ENCODE measurements around the gene CABYR. TPM values are rescaled to one million over a fixed set of nuclear protein-coding genes. Genes with fewer than 3 reads are reported as not detected.

CABYR gene

GRCh38 chr18:24201699-24202687, 63.1 kb downstream of the CABYR start:
- Histone ChIP-seq H3K23ac (ENCODE audit: low read length) (no peak overlapping the region), H3K4me1 (ENCODE audit: control insufficient read depth, low read depth, low read length) (no peaks in the 10 kb centered on the region), H3K79me1 (ENCODE audit: low read length) (no peaks in the 10 kb centered on the region), H3K4me3 (ENCODE audit: low read length) (no peak overlapping the region), H3K4ac (ENCODE audit: low read depth, low read length) (no peak overlapping the region), H3K18ac (ENCODE audit: low read length) (no peak overlapping the region), H3K4me2 (ENCODE audit: low read length) (no peak overlapping the region), H3K79me2 (ENCODE audit: control insufficient read depth, insufficient read depth, low read length) (no peaks in the 10 kb centered on the region), H2AK5ac (ENCODE audit: low read length) (no peak overlapping the region), H3K36me3 (ENCODE audit: control insufficient read depth, insufficient read depth, low read length) (no peaks in the 10 kb centered on the region), H3K27ac (ENCODE audit: low read depth, low read length) (no peak overlapping the region), H2BK120ac (ENCODE audit: low read depth, low read length) (no peak overlapping the region), H3K9ac (ENCODE audit: low read length) (no peak overlapping the region), H3K27me3 (ENCODE audit: insufficient read depth, low read length, poor library complexity) (no peaks in the 10 kb centered on the region), H4K8ac (ENCODE audit: low read depth, low read length) (peak overlapping the region; percentile 28), H2BK5ac (ENCODE audit: low read length) (no peak overlapping the region), H3K56ac (ENCODE audit: low read length) (no peak overlapping the region), H2BK15ac (replicated peaks; ENCODE audit: low read depth) (no peak overlapping the region), H4K5ac (ENCODE audit: low read length) (no peak overlapping the region)
- no peak for DNase-seq
- WGBS (ENCODE audit: extremely low coverage, insufficient coverage, low lambda C conversion rate): no CpG with 5 or more reads among the region's 8 CpGs

GRCh38 chr18:24204904-24205303, 66.0 kb downstream of the CABYR start:
- no peak overlapping the region for H3K4me3 ChIP-seq (ENCODE audit: low read length)
- H3K27ac ChIP-seq (ENCODE audit: low read depth, low read length): no peak overlapping the region
- no peak overlapping the region for H3K23ac ChIP-seq (ENCODE audit: low read length)
- no peak overlapping the region for H2BK120ac ChIP-seq (ENCODE audit: low read depth, low read length)
- no peak overlapping the region for H3K4ac ChIP-seq (ENCODE audit: low read depth, low read length)
- no peaks in the 10 kb centered on the region for H3K27me3 ChIP-seq (ENCODE audit: insufficient read depth, low read length, poor library complexity)
- no peak overlapping the region for H4K8ac ChIP-seq (ENCODE audit: low read depth, low read length)
- no peak for DNase-seq
- no peak overlapping the region for H3K4me2 ChIP-seq (ENCODE audit: low read length)
- H2BK5ac ChIP-seq (ENCODE audit: low read length): no peak overlapping the region
- no peak overlapping the region for H2BK15ac ChIP-seq (replicated peaks; ENCODE audit: low read depth)
- no peaks in the 10 kb centered on the region for H3K79me1 ChIP-seq (ENCODE audit: low read length)
- H3K79me2 ChIP-seq (ENCODE audit: control insufficient read depth, insufficient read depth, low read length): no peaks in the 10 kb centered on the region
- H3K4me1 ChIP-seq (ENCODE audit: control insufficient read depth, low read depth, low read length): no peaks in the 10 kb centered on the region
- no peak overlapping the region for H3K56ac ChIP-seq (ENCODE audit: low read length)
- no peak overlapping the region for H3K18ac ChIP-seq (ENCODE audit: low read length)
- no CpG with 5 or more reads among the region's 3 CpGs for WGBS (ENCODE audit: extremely low coverage, insufficient coverage, low lambda C conversion rate)
- no peak overlapping the region for H4K5ac ChIP-seq (ENCODE audit: low read length)
- H2AK5ac ChIP-seq (ENCODE audit: low read length): no peak overlapping the region
- H3K36me3 ChIP-seq (ENCODE audit: control insufficient read depth, insufficient read depth, low read length): no peaks in the 10 kb centered on the region
- H3K9ac ChIP-seq (ENCODE audit: low read length): no peak overlapping the region

GRCh38 chr18:24208270-24209035, 69.6 kb downstream of the CABYR start:
- no peak overlapping the region for H4K5ac ChIP-seq (ENCODE audit: low read length)
- H2BK120ac ChIP-seq (ENCODE audit: low read depth, low read length): no peak overlapping the region
- H3K27ac ChIP-seq (ENCODE audit: low read depth, low read length): no peak overlapping the region
- no peak overlapping the region for H3K4me3 ChIP-seq (ENCODE audit: low read length)
- H3K27me3 ChIP-seq (ENCODE audit: insufficient read depth, low read length, poor library complexity): no peaks in the 10 kb centered on the region
- no peak overlapping the region for H3K9ac ChIP-seq (ENCODE audit: low read length)
- H3K4me1 ChIP-seq (ENCODE audit: control insufficient read depth, low read depth, low read length): no peaks in the 10 kb centered on the region
- H4K8ac ChIP-seq (ENCODE audit: low read depth, low read length): no peak overlapping the region
- no peaks in the 10 kb centered on the region for H3K79me2 ChIP-seq (ENCODE audit: control insufficient read depth, insufficient read depth, low read length)
- no peak overlapping the region for H3K56ac ChIP-seq (ENCODE audit: low read length)
- no peaks in the 10 kb centered on the region for H3K79me1 ChIP-seq (ENCODE audit: low read length)
- H2AK5ac ChIP-seq (ENCODE audit: low read length): no peak overlapping the region
- H3K36me3 ChIP-seq (ENCODE audit: control insufficient read depth, insufficient read depth, low read length): no peaks in the 10 kb centered on the region
- no CpG with 5 or more reads among the region's 2 CpGs for WGBS (ENCODE audit: extremely low coverage, insufficient coverage, low lambda C conversion rate)
- no peak overlapping the region for H2BK15ac ChIP-seq (replicated peaks; ENCODE audit: low read depth)
- no peak overlapping the region for H3K4me2 ChIP-seq (ENCODE audit: low read length)
- H3K18ac ChIP-seq (ENCODE audit: low read length): no peak overlapping the region
- no peak overlapping the region for H3K23ac ChIP-seq (ENCODE audit: low read length)
- H3K4ac ChIP-seq (ENCODE audit: low read depth, low read length): no peak overlapping the region
- no peak overlapping the region for H2BK5ac ChIP-seq (ENCODE audit: low read length)
- DNase-seq: peak; percentile 37

- H3K4ac ChIP-seq (ENCODE audit: low read depth, low read length): no peak overlapping the region
- no peak overlapping the region for H4K8ac ChIP-seq (ENCODE audit: low read depth, low read length)
- no peak overlapping the region for H2BK5ac ChIP-seq (ENCODE audit: low read length)
- H3K27me3 ChIP-seq (ENCODE audit: insufficient read depth, low read length, poor library complexity): no peaks in the 10 kb centered on the region
- no peak overlapping the region for H3K4me3 ChIP-seq (ENCODE audit: low read length)
- no peak overlapping the region for H2BK15ac ChIP-seq (replicated peaks; ENCODE audit: low read depth)
- no peak for DNase-seq
- no peaks in the 10 kb centered on the region for H3K4me1 ChIP-seq (ENCODE audit: control insufficient read depth, low read depth, low read length)
- no peak overlapping the region for H3K27ac ChIP-seq (ENCODE audit: low read depth, low read length)
- no peak overlapping the region for H3K23ac ChIP-seq (ENCODE audit: low read length)
- no peak overlapping the region for H3K18ac ChIP-seq (ENCODE audit: low read length)
- no peak overlapping the region for H3K9ac ChIP-seq (ENCODE audit: low read length)
- no peak overlapping the region for H2BK120ac ChIP-seq (ENCODE audit: low read depth, low read length)
- H3K79me1 ChIP-seq (ENCODE audit: low read length): no peaks in the 10 kb centered on the region
- no peak overlapping the region for H3K4me2 ChIP-seq (ENCODE audit: low read length)
- H3K36me3 ChIP-seq (ENCODE audit: control insufficient read depth, insufficient read depth, low read length): no peaks in the 10 kb centered on the region
- H3K56ac ChIP-seq (ENCODE audit: low read length): no peak overlapping the region
- no CpG with 5 or more reads among the region's 6 CpGs for WGBS (ENCODE audit: extremely low coverage, insufficient coverage, low lambda C conversion rate)
- H2AK5ac ChIP-seq (ENCODE audit: low read length): no peak overlapping the region
- H3K79me2 ChIP-seq (ENCODE audit: control insufficient read depth, insufficient read depth, low read length): no peaks in the 10 kb centered on the region
- no peak overlapping the region for H4K5ac ChIP-seq (ENCODE audit: low read length)
Measured at GRCh38 chr18:24209558-24209957, 70.7 kb downstream of the CABYR start.

Small RNAs within 50 kb of the gene (small RNA-seq; reads per million reads assigned to genes)
- gene RF00017 (ENCODE audit: insufficient read depth) (not detected), gene RNA5SP452 (ENCODE audit: insufficient read depth) (70.7 reads per million, percentile 95 among the genes with 10 or more reads in this experiment), gene RNU5A-6P (ENCODE audit: insufficient read depth) (not detected)

Data from mesendoderm (in vitro differentiated cells).